Ectodermal cell (in vitro differentiated cells): Measurements from ENCODE around the gene SDCBP2.
"Not testable (repeated sequence)": the region's sequence is repeated elsewhere in the genome, so short reads cannot be mapped to it uniquely, and the experiment has no call there.

Experiments
- H3K27ac ChIP-seq: 2 replicates; pipeline ENCODE4 v1.7.0; 2013; ENCODE audit warnings: mild to moderate bottlenecking, low read depth, low read length; ENCODE audit not compliant: insufficient read depth, poor library complexity, severe bottlenecking
- H3K27me3 ChIP-seq: 2 replicates; pipeline ENCODE4 v1.7.0; 2013; ENCODE audit warnings: mild to moderate bottlenecking, low read length; ENCODE audit not compliant: insufficient read depth, control insufficient read depth, poor library complexity, severe bottlenecking
- H3K36me3 ChIP-seq: one replicate; pipeline ENCODE4 v1.7.0; 2013; ENCODE audit warnings: low read length; ENCODE audit not compliant: control insufficient read depth, insufficient read depth
- H3K4me1 ChIP-seq: one replicate; pipeline ENCODE4 v1.7.0; 2013; ENCODE audit warnings: low read length; ENCODE audit not compliant: control insufficient read depth, insufficient read depth
- H3K4me3 ChIP-seq: 2 replicates; pipeline ENCODE4 v1.7.0; 2013; ENCODE audit warnings: low read depth, low read length, control low read depth; ENCODE audit not compliant: insufficient read depth
- H3K9me3 ChIP-seq: 2 replicates; pipeline ENCODE4 v1.7.0; 2013; ENCODE audit warnings: mild to moderate bottlenecking, low read length, moderate library complexity; ENCODE audit not compliant: control insufficient read depth
- WGBS, 2 experiments: methylation state at CpG; one replicate each; pipeline ENCODE4 v1.1.7; 2013; ENCODE audit warnings: missing lambda C conversion rate in 2 of 2; 5-methylcytosine and 5-hydroxymethylcytosine counted together

SDCBP2 gene

DNA sequence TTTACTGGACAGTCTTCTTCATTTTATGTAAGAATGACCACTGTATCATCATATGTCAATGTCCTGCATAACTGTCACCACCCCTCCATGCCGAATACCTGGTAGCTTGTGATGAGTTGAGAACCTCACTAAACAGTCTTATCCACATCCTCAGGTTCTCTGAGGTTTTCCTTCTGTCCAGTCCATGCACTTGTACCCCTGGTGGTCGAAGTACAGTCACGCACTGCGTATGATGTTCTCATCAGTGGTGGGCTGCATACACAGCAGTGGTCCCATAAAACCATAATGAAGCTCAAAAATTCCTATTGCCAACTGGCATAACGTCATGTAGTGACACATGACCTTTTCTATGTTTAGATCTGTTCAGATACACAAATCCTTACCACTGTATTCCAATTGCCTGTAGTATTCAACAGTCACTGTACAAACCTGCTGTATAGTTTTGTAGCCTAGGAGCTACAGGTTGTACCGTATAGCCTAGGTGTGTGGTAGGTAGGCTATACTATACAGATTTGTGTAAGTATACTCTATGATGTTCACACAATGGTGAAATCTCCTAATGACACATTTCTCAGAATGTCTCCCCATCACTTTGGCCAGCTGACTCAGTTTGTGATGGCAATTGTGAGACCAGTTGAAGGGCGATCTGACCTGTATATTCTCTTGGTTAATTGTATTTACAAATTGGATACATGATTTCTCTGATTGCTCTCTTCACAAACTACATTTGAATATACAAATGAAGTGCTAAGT, 31.3 kb upstream of the SDCBP2 start:
- Histone ChIP-seq H3K27ac (no peak overlapping the region), H3K27me3 (no peaks in the 10 kb centered on the region), H3K4me1 (no peaks in the 10 kb centered on the region), H3K9me3 (no peaks in the 10 kb centered on the region), H3K36me3 (peaks cover 5% of the 10 kb centered on the region), H3K4me3 (no peak overlapping the region)
- 84 to 88% methylated on average over 6 to 7 of the region's 7 CpGs for WGBS, 2 experiments

DNA sequence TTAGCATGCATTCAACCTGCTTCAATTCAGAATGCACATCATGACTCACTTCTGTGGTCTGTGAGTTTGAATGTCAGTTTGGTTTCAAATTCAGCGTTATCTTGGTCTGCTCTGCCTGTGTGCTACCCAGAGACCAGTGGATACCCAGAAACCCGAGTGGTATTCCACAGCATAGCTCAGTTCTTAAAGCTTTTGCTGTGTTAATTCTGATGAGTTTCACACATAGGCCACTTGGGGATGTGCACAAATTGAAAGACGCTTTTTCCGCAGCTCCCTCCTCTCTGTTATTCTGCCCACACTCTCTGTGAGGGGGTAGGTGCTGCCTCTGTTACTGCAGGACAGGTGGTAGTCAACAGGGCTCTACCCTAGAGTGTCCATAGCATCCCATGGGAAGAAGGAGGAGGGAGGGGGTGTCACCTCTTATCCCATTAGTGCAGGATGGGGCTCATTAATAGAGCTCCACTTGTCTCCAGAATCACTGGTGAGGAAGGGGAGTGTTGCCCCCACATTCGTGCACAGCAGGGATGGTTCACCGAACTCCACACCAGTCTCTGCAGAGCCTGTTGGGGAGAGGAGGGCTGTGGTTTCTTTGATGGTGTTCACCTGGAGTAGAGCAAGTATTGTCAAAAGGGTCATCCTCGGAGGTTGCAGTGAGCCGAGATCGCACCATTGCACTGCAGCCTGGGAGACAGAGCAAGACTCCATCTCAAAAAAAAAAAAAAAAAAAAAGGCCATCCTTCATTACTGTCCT, 29.2 kb upstream of the SDCBP2 start:
- no peaks in the 10 kb centered on the region for H3K9me3 ChIP-seq
- H3K36me3 ChIP-seq = peaks cover 11% of the 10 kb centered on the region
- H3K27me3 ChIP-seq = no peaks in the 10 kb centered on the region
- 95 to 97% methylated on average over 9 of the region's 9 CpGs for WGBS, 2 experiments
- no peaks in the 10 kb centered on the region for H3K4me1 ChIP-seq
- H3K27ac ChIP-seq = no peak overlapping the region
- H3K4me3 ChIP-seq = no peak overlapping the region

DNA sequence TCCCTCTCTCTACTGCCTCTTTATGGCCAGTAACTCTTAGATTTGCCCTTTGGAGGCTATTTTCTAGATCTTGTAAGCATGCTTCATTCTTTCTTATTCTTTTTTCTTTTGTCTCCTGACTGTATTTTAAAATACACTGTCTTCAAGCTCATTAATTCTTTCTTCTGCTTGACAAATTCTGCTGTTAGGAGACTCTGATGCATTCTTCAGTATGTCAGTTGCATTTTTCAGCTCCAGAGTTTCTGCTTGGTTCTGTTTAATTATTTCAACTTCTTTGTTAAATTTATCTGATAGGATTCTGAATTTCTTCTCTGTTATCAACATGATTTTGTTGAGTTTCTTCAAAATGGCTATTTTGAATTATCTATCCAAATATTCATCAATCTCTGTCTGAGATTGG, 25.0 kb upstream of the SDCBP2 start:
- Histone ChIP-seq H3K4me1 (no peaks in the 10 kb centered on the region), H3K9me3 (no peaks in the 10 kb centered on the region), H3K4me3 (no peak overlapping the region), H3K27ac (no peak overlapping the region), H3K27me3 (no peaks in the 10 kb centered on the region), H3K36me3 (peaks cover 6% of the 10 kb centered on the region)

DNA sequence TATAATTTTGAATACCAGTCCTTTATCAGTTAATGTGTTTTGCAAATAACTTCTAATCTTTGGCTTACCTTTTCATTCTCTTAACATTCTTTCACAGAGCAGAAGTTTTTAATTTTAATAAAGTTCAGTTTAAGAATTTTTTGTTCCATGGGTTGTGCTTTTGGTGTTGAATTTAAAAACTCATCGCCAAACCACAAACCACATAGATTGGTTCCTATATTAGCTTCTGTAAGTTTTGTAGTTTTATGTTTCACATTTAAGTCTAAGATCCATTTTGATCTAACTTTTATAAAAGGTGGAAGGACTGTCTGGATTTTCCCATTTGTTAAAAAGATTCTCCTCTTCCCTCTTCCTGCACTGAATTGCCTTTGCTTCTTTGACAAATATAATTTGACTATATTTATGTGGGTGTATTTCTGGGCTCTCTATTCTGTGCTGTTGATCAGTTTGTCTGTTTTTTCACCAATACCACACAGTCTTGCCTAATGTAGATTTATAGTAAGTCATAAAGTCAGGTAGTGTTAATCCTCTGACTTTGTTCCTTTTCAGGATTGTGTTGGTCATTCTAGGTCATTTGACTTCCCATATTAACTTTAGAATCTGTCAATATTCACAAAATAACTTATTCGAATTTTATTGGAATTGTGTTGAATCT, 17.5 kb upstream of the SDCBP2 start:
- H3K27me3 ChIP-seq = no peaks in the 10 kb centered on the region

DNA sequence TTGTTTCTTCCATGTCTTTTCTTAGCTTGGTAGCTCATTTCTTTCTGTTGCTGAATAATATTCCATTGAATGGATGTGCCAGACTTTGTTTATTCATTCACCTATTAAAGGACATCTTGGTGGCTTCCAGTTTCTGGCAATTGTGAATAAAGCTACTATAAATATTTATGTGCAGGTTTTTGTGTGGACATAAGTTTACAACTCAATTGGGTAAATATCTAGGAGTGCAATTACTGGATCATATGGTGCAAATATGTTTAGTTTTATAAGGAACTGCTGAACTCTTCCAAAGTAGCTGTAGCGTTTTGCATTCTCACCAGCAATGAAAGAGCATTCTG, 16.8 kb upstream of the SDCBP2 start:
- H3K4me1 ChIP-seq = no peaks in the 10 kb centered on the region
- no peaks in the 10 kb centered on the region for H3K9me3 ChIP-seq
- 94 to 97% methylated on average over 1 of the region's 1 CpG for WGBS, 2 experiments
- no peak overlapping the region for H3K4me3 ChIP-seq
- H3K36me3 ChIP-seq = no peaks in the 10 kb centered on the region
- H3K27ac ChIP-seq = no peak overlapping the region
- no peaks in the 10 kb centered on the region for H3K27me3 ChIP-seq

More for the DNA sequence above, 17.5 kb upstream of the SDCBP2 start:
- no peak overlapping the region for H3K4me3 ChIP-seq
- H3K4me1 ChIP-seq = no peaks in the 10 kb centered on the region
- H3K9me3 ChIP-seq = no peaks in the 10 kb centered on the region
- no peak overlapping the region for H3K27ac ChIP-seq
- WGBS, 2 experiments = no CpG with 5 or more reads among the region's 2 CpGs
- no peaks in the 10 kb centered on the region for H3K36me3 ChIP-seq

DNA sequence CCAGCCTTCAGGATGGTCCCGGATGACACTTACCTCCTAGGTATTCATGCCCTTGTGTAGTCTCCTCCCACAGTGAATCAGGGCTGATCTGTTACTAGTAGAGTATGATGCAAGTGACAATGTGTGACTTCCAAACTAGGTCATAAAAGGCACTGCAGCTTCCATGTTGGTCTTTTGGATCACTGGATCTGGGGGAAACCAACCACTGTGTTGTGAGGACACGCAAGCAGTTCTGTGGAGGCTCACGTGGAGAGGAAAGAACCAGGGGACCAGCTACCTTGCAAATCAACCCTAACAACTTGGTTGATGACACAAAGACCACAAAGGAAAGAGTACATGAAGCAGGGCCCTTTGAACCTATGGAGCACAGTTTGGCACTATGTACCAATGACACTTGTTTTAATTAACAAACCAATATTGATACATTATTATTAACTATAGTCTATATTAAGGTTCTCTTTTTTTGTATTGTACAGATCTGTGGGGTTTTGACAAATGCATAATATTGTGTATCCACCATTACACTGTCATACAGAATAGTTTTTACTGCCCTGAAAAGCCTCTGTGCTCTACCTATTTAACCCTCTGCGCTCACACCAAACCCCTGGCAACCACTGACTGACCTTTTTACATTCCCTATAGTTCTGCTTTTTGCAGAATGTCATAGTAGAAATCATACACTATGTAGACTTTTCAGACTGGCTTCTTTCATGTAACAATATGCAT, 16.3 kb upstream of the SDCBP2 start:
- H3K27ac ChIP-seq = no peak overlapping the region
- H3K4me3 ChIP-seq = no peak overlapping the region
- no peaks in the 10 kb centered on the region for H3K36me3 ChIP-seq
- 91 to 97% methylated on average over 4 of the region's 4 CpGs for WGBS, 2 experiments
- no peaks in the 10 kb centered on the region for H3K9me3 ChIP-seq
- no peaks in the 10 kb centered on the region for H3K27me3 ChIP-seq
- no peaks in the 10 kb centered on the region for H3K4me1 ChIP-seq

DNA sequence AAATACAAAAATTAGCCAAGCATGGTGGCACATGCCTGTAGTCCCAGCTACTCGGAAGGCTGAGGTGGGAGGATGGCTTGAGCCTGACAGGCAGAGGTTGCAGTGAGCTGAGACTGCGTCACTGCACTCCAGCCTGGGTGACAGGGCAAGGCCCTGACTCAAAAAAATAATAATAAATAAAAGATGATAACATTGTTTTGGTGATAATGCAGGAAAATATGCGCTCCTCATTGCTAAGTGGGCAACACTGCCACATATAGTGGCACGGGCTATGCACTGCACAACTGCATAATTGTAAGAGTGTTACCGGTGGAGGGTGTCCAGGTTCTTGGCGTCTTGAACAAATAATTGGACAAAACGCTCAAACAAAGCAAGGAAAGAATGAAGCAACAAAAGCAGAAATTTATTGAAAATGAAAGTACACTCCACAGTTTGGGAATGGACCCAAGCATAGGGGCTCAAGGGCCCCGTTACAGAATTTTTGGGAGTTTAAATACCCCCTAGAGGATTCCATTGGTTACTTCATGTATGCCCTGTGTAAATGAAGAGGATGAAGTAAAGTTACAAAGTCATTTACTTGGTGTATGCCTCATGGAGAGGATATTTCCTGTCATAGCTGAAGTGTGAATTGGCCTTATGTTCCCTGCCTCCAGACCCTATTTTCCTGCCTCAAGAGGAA, 14.6 kb upstream of the SDCBP2 start:
- not testable (repeated sequence) for H3K4me1 ChIP-seq, H3K27ac ChIP-seq, H3K36me3 ChIP-seq, H3K27me3 ChIP-seq, H3K4me3 ChIP-seq, H3K9me3 ChIP-seq
- 93 to 94% methylated on average over 8 of the region's 8 CpGs for WGBS, 2 experiments

DNA sequence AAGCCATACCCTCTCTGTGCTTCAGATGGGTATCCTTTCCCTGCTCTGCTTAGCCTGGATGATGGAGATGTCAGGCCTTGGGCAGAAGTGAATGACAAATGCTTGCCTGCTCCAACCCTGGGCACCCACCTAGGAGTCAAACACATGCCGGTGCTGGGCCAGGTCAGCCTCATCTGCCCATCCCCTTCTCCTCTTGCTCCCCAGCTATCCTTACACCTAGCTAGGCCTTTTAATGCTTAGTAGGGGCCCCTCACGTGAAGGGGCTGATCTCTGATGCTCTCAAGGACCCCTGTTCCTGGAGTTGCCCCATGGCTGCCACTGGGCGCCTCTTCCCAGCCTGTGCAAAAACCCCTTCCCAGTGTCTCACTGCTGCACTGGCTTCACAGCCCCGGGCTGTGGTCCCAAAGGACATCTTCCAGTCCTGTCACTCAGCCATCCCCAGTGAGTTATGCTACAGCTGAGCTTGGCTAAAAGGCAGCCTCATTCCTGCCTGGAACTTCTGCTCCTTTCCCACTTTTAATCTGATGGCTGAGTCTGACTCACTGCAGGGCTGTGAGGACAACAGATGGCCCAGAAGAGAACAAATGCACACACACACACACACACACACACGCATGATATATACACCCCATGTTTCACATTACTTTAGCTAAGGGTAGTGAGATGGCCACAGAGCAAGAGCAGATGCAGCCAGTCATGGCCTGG, 12.8 kb upstream of the SDCBP2 start:
- no peaks in the 10 kb centered on the region for H3K36me3 ChIP-seq
- H3K27me3 ChIP-seq = no peaks in the 10 kb centered on the region
- no peak overlapping the region for H3K27ac ChIP-seq
- no peak overlapping the region for H3K4me3 ChIP-seq
- H3K4me1 ChIP-seq = no peaks in the 10 kb centered on the region
- 92 to 94% methylated on average over 5 of the region's 5 CpGs for WGBS, 2 experiments
- no peaks in the 10 kb centered on the region for H3K9me3 ChIP-seq

DNA sequence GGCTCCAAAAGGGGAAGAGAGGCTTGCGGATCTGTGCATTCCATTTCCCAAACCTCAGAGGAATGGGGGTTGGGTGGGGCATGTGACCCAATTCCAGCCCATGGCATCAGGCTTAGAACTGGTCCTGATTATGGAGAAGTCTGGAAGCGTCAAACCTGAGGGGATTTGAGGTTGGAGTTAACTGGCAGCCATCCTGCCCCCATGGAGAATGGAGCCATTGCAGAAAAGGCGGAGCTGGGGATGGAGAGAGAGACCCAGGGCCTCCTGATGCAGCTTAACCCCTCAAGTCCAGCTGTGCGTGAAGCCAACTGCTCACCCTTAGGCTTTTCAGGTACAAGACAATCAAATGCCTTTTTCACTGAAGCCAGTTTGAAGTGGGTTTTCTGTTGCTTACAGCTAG, 9.9 kb upstream of the SDCBP2 start:
- Histone ChIP-seq H3K4me1 (no peaks in the 10 kb centered on the region), H3K27me3 (no peaks in the 10 kb centered on the region), H3K4me3 (no peak overlapping the region), H3K27ac (no peak overlapping the region), H3K36me3 (no peaks in the 10 kb centered on the region), H3K9me3 (no peaks in the 10 kb centered on the region)
- 90 to 93% methylated on average over 4 of the region's 4 CpGs for WGBS, 2 experiments
